ENCODE measurements around the gene CTDSPL. TPM values are rescaled to one million over a fixed set of nuclear protein-coding genes. Genes with fewer than 3 reads are reported as not detected.

CTDSPL gene
- total and polyA plus RNA-seq, 2 of the 8 experiments (the other 6 are each of a cell fraction or from before 2014, with no cell fraction given), result 20.3 to 42.2 TPM

GRCh38 chr3:37982331-37982730 is 120.7 kb downstream of the CTDSPL start (continued):
- no peak for TF ChIP-seq FOSL1 (IDR thresholded peaks at IDR 0.05; ENCODE audit: insufficient read depth, low read depth, low read length)
